GM12878 (cell line): Measurements from ENCODE around the gene ALDH3B2. TPM values are rescaled to one million over a fixed set of nuclear protein-coding genes. Genes with fewer than 3 reads are reported as not detected.

ENCODE experiments used
- CEBPB ChIP-seq, 2 experiments: fragments of 150-350 bp in 1 of 2; IDR thresholded peaks; 2 replicates each; pipeline ENCODE4 v1.6.1; 2012 to 2014; ENCODE audit warnings: low read depth in 2 of 2, low read length in 2 of 2, borderline replicate concordance in 1 of 2, inconsistent platforms in 1 of 2
- CHD4 ChIP-seq: fragments of 200-600 bp; sonication (generic); IDR thresholded peaks from 2 replicates; pipeline ENCODE4 v1.6.1; 2016; ENCODE audit warnings: mild to moderate bottlenecking
- E2F8 ChIP-seq: fragments of 450-650 bp; IDR thresholded peaks from 2 replicates; pipeline ENCODE4 v1.6.1; 2018; ENCODE audit warnings: mild to moderate bottlenecking, low read depth, moderate library complexity; ENCODE audit not compliant: partially characterized antibody
- ESRRA ChIP-seq: IDR thresholded peaks from 2 replicates; pipeline ENCODE4 v1.6.1; 2012; ENCODE audit warnings: mild to moderate bottlenecking, low read length, improper control_type of control experiment
- HCFC1 ChIP-seq: fragments of 150-350 bp; IDR thresholded peaks from 2 replicates; pipeline ENCODE4 v1.6.1; 2014; ENCODE audit warnings: low read length
- IKZF2 ChIP-seq, 2 experiments: fragments of 450-650 bp; IDR thresholded peaks; 2 replicates each; pipeline ENCODE4 v1.6.1; 2017; ENCODE audit warnings: mild to moderate bottlenecking in 2 of 2, moderate library complexity in 2 of 2
- KLF5 ChIP-seq: fragments of 450-650 bp; IDR thresholded peaks from 2 replicates; pipeline ENCODE4 v1.6.1; 2014; ENCODE audit warnings: mild to moderate bottlenecking; ENCODE audit not compliant: partially characterized antibody
- MAX ChIP-seq: IDR thresholded peaks from 2 replicates; pipeline ENCODE4 v1.6.1; 2012; ENCODE audit warnings: low read depth, low read length, improper control_type of control experiment
- MEF2B ChIP-seq: fragments of 450-650 bp; IDR thresholded peaks from 2 replicates; pipeline ENCODE4 v1.6.1; 2018; ENCODE audit warnings: mild to moderate bottlenecking, moderate library complexity; ENCODE audit not compliant: partially characterized antibody, poor library complexity, severe bottlenecking
- NKRF ChIP-seq: fragments of 450-650 bp; conservative IDR thresholded peaks from 2 replicates; pipeline ENCODE4 v1.6.1; 2017; ENCODE audit warnings: mild to moderate bottlenecking, moderate library complexity
- NR2C2 ChIP-seq: IDR thresholded peaks from 2 replicates; pipeline ENCODE4 v1.6.1; 2011; ENCODE audit warnings: borderline replicate concordance, low read depth; ENCODE audit not compliant: control insufficient read depth, insufficient read length
- NR2F1 ChIP-seq: fragments of 450-650 bp; conservative IDR thresholded peaks from 2 replicates; pipeline ENCODE4 v1.6.1; 2017; ENCODE audit warnings: mild to moderate bottlenecking
- RUNX3 ChIP-seq: IDR thresholded peaks from 2 replicates; pipeline ENCODE4 v1.6.1; 2012; ENCODE audit warnings: low read length, inconsistent platforms
- SPI1 ChIP-seq: IDR thresholded peaks from 2 replicates; pipeline ENCODE4 v1.6.1; 2011; ENCODE audit warnings: low read depth, mild to moderate bottlenecking, low read length, moderate library complexity, borderline replicate concordance; ENCODE audit not compliant: insufficient read depth
- TCF12 ChIP-seq: IDR thresholded peaks from 2 replicates; pipeline ENCODE4 v1.6.1; 2011; ENCODE audit warnings: low read depth, mild to moderate bottlenecking, low read length
- USF2 ChIP-seq: IDR thresholded peaks from 2 replicates; pipeline ENCODE4 v1.6.1; 2011; ENCODE audit warnings: low read depth, low read length, improper control_type of control experiment, borderline replicate concordance
- ZNF592 ChIP-seq: fragments of 450-650 bp; IDR thresholded peaks from 2 replicates; pipeline ENCODE4 v1.6.1; 2017; ENCODE audit warnings: mild to moderate bottlenecking, moderate library complexity
- polyA plus RNA-seq, 11 experiments: library from polyadenylated mRNA; depleted of rRNA in 4 of 11; unstranded in 6 of 11; stranded (reverse) in 5 of 11; fragments of >200 nt; fragmentation: Nextera tagmentation in 4 of 11; fragmentation: Illumina TruSeq in 1 of 11; extraction: Ambion mirVana in 4 of 11; extraction: Trizol in 1 of 11; gene quantifications; 1 replicate in 1 of 11; 2 replicates in 10 of 11; pipeline versions ENCODE4 v1.2.1 to v1.2.3, GENCODE V29; 2011 to 2016; ENCODE audit warnings: inconsistent platforms in 2 of 11, missing spikeins in 2 of 11, low read depth in 1 of 11
- total RNA-seq, 4 experiments: library from RNA; depleted of rRNA in 3 of 4; stranded (reverse); fragments of >200 nt in 3 of 4; fragmentation: Illumina TruSeq in 1 of 4; extraction: Trizol in 1 of 4; gene quantifications; 2 replicates each; pipeline versions ENCODE4 v1.2.1 to v1.2.3, GENCODE V29; 2013 to 2021

ALDH3B2 gene
- total and polyA plus RNA-seq, 10 of the 15 experiments (the other 5 are each of a cell fraction or from before 2014, with no cell fraction given) = 0.09 to 0.17 TPM; not detected in 8

- TF ChIP-seq ZNF592 (peak; percentile 12; the same call in 1 of the 2 replicates), NR2F1 (peak; percentile 37; the same call in 1 of the 2 replicates), RUNX3 (peak; percentile 75), TCF12 (peak; percentile 55; the same call in 1 of the 2 replicates), ESRRA (no peak), NKRF (peak; percentile 46; the same call in 1 of the 2 replicates), HCFC1 (peak; percentile 48; the same call in 1 of the 2 replicates), KLF5 (peak; percentile 54), SPI1 (peak; percentile 96), NR2C2 (no peak), MEF2B (peak; percentile 99), CEBPB (IDR thresholded peaks at IDR 0.05; ENCODE audit: borderline replicate concordance in 1 of 2, low read depth in 2 of 2, low read length in 2 of 2) (no peak), MAX (peak; percentile 46; the same call in 1 of the 2 replicates), CHD4 (no peak), IKZF2 (IDR thresholded peaks at IDR 0.05) (peak; percentile 90), E2F8 (peak; percentile 56), USF2 (no peak)
These were observed 60.3 kb downstream of the ALDH3B2 start (continued) for GRCh38 chr11:67613960-67614715.
